Chondrocyte (in vitro differentiated cells): Measurements from ENCODE around the gene DNAH17. TPM values are rescaled to one million over a fixed set of nuclear protein-coding genes. Genes with fewer than 3 reads are reported as not detected.

ENCODE experiments used
- DNase-seq: peaks from one replicate; pipeline ENCODE4 v3.0.0; 2021; ENCODE audit warnings: mixed read lengths, low spot score
- H3K27ac Mint-ChIP-seq: one replicate; pipeline ENCODE4 v1.8.0; 2021; ENCODE audit warnings: mild to moderate bottlenecking, moderate library complexity, mixed read lengths; ENCODE audit not compliant: unreplicated experiment
- H3K27me3 Mint-ChIP-seq: 2 replicates; pipeline ENCODE4 v1.8.0; 2021; ENCODE audit warnings: low read depth, mixed read lengths
- H3K36me3 Mint-ChIP-seq: 2 replicates; pipeline ENCODE4 v1.8.0; 2021; ENCODE audit warnings: low read depth, mixed read lengths
- H3K4me1 Mint-ChIP-seq: 2 replicates; pipeline ENCODE4 v1.8.0; 2021; ENCODE audit warnings: low read depth, mild to moderate bottlenecking, mixed read lengths
- H3K4me3 Mint-ChIP-seq: one replicate; pipeline ENCODE4 v1.8.0; 2021; ENCODE audit warnings: mild to moderate bottlenecking, moderate library complexity, mixed read lengths; ENCODE audit not compliant: unreplicated experiment
- H3K9me3 Mint-ChIP-seq: 2 replicates; pipeline ENCODE4 v1.8.0; 2021; ENCODE audit warnings: low read depth, mixed read lengths
- total RNA-seq: library from RNA; stranded (reverse); gene quantifications from 3 replicates; pipeline ENCODE4 v1.2.1, GENCODE V29; 2021
- TF ChIP-seq, protein P1 (sequence below): fragments of 200-600 bp; sonication (generic); IDR thresholded peaks from 2 replicates; pipeline ENCODE4 v1.5.0; 2021; ENCODE audit warnings: antibody characterized with exemption, mild to moderate bottlenecking, moderate library complexity

Gene DNAH17
- total RNA-seq, 1 donor from 2014 or later, result 0.42 TPM

DNA sequence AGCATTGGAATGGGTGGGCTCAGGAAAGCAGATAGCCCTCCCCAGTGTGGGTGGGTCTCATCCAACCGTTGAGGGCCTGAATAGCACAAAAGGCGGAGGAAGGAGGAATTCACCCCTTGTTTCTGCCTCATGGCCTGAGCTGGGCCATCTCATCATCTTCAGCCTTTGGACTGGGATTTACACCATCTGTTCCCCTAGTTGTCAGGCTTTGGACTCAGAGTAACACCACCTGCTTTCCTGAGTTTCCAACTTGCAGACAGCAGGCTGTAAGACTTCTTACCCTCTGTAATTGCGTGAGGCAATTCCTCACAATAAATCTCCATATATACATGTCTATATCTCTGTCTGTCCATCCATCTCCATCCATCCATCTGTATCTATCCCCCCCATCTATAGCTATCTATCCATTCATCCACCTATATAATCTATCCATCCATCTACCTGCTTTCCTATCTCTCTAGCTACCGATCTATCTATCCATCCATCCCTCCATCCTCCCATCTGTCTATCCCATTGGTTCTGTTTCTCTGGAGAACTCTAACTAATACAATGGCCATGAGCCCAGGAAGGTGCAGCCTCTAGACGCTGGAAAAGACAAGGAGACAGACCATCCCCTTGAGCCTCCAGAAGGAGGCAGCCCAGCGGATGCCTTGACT is 21.3 kb downstream of the DNAH17 start:
- TF ChIP-seq, protein P1, sequence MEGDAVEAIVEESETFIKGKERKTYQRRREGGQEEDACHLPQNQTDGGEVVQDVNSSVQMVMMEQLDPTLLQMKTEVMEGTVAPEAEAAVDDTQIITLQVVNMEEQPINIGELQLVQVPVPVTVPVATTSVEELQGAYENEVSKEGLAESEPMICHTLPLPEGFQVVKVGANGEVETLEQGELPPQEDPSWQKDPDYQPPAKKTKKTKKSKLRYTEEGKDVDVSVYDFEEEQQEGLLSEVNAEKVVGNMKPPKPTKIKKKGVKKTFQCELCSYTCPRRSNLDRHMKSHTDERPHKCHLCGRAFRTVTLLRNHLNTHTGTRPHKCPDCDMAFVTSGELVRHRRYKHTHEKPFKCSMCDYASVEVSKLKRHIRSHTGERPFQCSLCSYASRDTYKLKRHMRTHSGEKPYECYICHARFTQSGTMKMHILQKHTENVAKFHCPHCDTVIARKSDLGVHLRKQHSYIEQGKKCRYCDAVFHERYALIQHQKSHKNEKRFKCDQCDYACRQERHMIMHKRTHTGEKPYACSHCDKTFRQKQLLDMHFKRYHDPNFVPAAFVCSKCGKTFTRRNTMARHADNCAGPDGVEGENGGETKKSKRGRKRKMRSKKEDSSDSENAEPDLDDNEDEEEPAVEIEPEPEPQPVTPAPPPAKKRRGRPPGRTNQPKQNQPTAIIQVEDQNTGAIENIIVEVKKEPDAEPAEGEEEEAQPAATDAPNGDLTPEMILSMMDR, result no peak
- Mint-ChIP-seq H3K9me3 (no peaks in the 10 kb centered on the region), H3K36me3 (no peaks in the 10 kb centered on the region), H3K4me3 (no peak overlapping the region), H3K27me3 (no peaks in the 10 kb centered on the region), H3K27ac (no peak overlapping the region), H3K4me1 (peaks cover 8% of the 10 kb centered on the region)
- DNase-seq, result no peak

DNA sequence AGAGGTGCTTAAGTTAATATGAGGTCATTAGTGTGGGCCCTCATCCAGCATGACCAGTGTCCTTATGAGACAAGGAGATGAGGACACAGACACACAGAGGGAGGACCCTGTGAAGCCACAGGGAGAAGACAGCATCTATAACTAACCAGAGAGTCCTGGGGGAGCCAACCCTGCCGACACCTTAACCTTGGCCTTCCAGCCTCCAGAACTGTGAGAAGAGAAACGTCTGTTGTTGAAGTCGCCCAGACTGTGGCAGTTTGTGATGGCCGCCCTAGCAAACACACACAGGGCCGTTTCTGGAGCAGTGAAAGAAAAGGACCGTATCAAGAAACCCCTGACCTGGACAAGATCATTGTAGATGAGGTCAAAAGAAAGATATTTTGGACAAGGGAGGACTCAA is 26.7 kb downstream of the DNAH17 start:
- DNase-seq, result no peak
- Mint-ChIP-seq H3K27me3 (no peaks in the 10 kb centered on the region), H3K4me1 (no peaks in the 10 kb centered on the region), H3K27ac (no peak overlapping the region), H3K36me3 (no peaks in the 10 kb centered on the region), H3K9me3 (peaks cover 11% of the 10 kb centered on the region), H3K4me3 (no peak overlapping the region)
- TF ChIP-seq, protein P1, result no peak

DNA sequence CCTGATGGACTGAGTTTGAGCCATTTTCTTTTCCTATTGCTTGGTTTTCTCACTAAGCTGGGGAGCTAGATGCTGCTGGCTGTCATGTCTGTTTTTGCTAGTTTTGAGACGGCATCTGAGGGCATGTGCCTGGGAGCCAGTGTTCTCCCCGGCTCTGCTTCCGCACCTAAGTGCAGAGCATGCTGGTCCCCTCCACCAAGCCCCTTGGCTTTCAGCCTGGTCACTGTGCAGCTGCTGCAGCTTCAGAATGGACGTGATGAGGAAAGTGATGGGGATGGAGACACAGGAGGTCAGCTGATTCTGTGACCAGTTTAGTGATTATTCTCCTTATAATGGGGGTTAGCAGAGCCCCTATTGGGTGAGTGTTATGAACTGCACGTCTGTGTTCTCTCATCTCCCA is 28.5 kb downstream of the DNAH17 start:
- no peak for DNase-seq
- TF ChIP-seq, protein P1, result no peak
- no peak overlapping the region for H3K27ac Mint-ChIP-seq
- H3K36me3 Mint-ChIP-seq, result no peaks in the 10 kb centered on the region
- no peaks in the 10 kb centered on the region for H3K27me3 Mint-ChIP-seq
- no peaks in the 10 kb centered on the region for H3K4me1 Mint-ChIP-seq
- H3K9me3 Mint-ChIP-seq, result peaks cover 11% of the 10 kb centered on the region
- H3K4me3 Mint-ChIP-seq, result no peak overlapping the region

DNA sequence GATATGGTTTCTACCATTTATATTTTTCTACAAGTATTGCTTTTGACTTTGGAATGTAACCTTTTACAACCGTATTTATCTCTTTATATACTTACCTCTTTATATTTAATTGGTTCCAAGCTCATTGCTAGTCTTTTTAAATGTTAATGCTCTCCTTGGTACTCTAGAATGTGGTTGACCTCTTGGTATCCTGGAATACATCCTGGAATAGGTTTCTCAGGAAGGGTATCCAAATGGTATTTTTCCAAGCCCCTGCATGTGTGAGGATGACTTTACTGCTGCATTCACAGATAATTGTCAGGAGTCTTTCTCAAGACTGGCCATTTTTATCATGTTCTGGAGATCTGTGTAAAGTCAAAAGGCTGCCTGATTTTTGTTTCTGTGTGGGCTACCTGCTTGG is 30.2 kb downstream of the DNAH17 start:
- Mint-ChIP-seq H3K4me3 (no peak overlapping the region), H3K4me1 (no peaks in the 10 kb centered on the region), H3K27me3 (no peaks in the 10 kb centered on the region), H3K36me3 (no peaks in the 10 kb centered on the region), H3K27ac (no peak overlapping the region), H3K9me3 (peaks cover 11% of the 10 kb centered on the region)
- no peak for DNase-seq
- TF ChIP-seq, protein P1, result no peak

DNA sequence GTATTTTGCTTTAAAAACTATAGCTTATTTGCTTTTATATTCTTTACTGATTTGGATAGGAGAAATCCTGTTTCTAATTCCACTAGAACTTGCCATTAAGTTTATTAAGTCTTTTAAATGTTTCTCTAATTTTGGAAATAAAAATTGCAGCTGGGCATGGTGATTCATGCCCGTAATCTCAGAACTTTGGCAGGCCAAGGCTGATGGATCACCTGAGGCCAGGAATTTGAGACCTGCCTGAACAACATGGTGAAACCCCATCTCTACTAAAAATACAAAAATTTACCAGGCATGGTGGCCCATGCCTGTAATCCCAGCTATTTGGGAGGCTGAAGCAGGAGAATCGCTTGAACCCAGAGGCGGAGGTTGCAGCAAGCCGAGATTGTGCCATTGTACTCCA is 30.7 kb downstream of the DNAH17 start:
- peaks cover 11% of the 10 kb centered on the region for H3K9me3 Mint-ChIP-seq
- peaks cover 5% of the 10 kb centered on the region for H3K4me1 Mint-ChIP-seq
- TF ChIP-seq, protein P1, result no peak
- H3K4me3 Mint-ChIP-seq, result no peak overlapping the region
- no peaks in the 10 kb centered on the region for H3K27me3 Mint-ChIP-seq
- no peak for DNase-seq
- H3K27ac Mint-ChIP-seq, result no peak overlapping the region
- no peaks in the 10 kb centered on the region for H3K36me3 Mint-ChIP-seq
